Inferior parietal cortex (tissue), 1 donor: ENCODE data around the gene SLIT3.

Experiments used
- DNase-seq: peaks from one replicate; pipeline ENCODE4 v3.0.0-alpha.2; 2016; ENCODE audit errors: extremely low spot score

SLIT3 gene

DNA sequence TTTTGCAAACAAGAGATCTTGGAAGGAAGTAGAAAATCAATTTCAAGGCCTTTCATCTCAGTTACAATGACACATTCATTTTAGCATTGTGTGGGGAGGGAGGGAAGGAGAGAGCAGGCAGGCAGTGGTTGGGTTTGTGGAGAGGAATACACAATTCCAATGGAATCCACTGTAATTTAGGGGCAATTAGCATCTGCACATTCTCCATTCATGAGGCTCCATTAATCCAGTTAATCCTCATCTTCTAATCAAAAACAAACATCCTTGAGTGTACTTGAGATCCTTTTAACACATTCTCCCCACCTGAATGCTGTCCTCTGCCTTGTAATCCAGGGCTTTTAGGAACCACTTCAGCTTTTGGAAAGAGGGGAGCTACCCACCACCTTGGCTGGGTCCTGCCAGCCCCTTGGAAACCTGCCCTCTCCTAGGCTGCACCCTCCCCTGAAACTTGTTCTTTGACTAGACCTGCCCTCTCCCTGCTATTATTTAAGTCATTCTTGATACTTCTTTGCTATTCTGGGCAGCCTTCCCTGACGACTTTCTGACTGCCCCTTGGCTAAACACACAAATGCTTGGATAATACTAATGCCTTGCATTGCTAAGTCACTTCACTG lies 271.2 kb downstream of the SLIT3 start:
- peak; percentile 18 for DNase-seq

GRCh38 chr5:169029037-169029436 lies 271.9 kb downstream of the SLIT3 start:
- no peak for DNase-seq

DNA sequence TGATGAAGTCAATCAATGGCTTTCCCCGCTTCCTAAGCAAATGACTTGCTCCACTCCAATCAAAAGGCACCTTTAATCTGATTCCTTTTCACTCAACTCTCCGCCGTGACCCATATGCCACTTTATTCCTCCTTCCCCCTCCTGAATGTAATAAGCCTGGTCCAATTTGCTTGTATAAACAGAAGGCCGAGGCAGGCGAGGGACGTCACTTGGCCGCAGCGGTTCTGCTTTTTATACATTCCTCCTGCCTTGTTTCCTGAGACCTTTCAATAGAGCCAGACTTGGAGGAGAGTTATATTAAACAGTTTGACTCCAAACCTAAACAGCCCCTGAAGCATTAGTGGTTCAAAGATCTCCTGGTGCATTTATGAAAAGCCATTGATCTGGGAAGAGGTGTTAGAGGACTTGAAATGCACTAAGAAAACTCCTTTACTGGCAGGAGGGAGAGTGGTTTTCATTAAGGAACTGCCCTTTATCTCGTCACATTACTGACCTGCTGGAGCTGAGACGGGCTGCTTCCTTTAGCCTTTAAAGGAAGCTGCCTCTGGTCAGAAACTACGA lies 273.4 kb downstream of the SLIT3 start:
- DNase-seq = no peak

DNA sequence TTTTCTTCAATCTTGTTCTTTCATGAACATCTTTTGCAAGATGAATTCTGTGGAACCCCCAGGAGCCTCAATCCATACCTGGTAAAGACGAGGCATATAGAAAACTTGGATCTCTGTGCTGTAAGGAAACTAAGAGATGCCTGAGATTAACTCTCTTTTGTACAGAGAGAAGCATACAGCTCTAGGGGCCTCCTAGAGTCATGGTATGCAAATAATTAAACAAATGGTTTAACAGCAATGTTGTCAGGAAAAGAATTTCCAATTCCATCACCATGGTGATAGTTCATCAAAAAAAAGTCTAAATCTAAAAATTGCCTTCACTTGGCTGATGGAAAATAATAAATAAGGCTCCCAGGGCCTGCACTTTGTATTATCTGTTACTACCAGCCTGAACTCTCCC lies 275.4 kb downstream of the SLIT3 start:
- DNase-seq = no peak

DNA sequence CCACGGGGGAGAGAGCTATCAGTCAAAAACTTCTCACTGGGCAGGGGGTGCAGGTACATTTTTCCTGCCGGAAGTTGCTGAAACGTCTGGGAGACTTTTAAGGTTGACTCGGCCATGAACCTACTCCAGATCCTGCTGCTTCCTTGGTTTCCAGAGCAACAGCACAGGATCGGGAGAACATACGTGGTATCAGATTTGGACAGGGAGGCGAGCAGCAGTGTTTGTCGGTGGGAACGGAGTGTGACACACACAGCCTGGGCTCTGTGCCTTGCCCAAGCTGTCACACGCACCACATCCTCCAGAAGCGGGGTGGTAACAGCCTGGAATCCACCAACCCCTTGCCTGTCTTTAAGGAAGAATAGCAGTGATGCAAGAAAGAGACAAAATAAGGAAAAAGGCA lies 276.5 kb downstream of the SLIT3 start:
- DNase-seq = peak; percentile 30

GRCh38 chr5:169022718-169023117 lies 278.2 kb downstream of the SLIT3 start:
- no peak for DNase-seq

- DNase-seq = no peak
These were observed 280.8 kb downstream of the SLIT3 start for GRCh38 chr5:169020102-169020501.

- no peak for DNase-seq
These were observed 282.0 kb downstream of the SLIT3 start for GRCh38 chr5:169018925-169019324.

DNA sequence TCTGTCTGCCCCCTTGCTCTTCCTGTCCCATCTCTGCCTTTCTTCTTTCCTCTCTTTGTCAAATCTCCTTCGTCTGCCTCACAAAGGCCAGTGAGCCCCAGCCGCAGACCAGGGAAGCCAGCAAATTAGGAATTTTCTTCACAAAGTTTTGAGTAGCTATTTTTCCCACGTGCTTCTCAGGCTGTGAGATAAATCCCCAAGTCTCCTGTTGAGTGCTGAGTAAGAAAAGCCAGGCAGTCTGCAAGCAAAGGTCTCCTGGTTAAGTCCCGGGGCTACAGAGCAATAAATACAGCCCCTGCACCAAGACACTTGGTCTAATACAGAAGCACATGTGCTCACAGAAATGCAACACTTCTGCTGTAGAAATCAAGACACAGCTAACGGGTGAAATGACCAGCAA lies 284.9 kb downstream of the SLIT3 start:
- no peak for DNase-seq

GRCh38 chr5:169013846-169014245 lies 287.1 kb downstream of the SLIT3 start:
- DNase-seq = no peak

DNA sequence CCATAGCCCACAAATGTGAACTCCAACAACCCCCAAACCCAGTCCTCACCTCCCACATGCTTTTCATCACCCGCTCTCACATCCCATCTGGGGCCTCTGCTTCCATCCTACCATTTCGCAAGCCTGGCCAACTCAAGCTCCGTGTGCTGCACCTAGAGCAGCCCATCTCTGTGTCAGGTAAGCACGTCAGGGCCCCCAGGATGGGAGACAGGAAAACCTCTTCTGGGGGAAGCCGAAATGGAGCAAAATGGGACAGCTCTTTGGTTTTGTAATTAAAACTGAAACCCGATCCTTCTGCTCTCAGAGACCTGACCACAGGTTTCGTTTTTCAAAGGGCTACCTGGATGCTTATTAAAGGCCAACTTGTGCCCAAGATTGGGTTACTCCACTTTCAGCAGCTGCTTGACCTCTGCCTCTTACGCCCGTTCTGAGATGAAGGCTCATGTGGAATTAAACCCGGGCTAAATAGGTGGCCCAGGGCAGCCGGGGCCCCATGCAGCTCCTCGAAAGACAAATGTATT lies 287.7 kb downstream of the SLIT3 start:
- no peak for DNase-seq

DNA sequence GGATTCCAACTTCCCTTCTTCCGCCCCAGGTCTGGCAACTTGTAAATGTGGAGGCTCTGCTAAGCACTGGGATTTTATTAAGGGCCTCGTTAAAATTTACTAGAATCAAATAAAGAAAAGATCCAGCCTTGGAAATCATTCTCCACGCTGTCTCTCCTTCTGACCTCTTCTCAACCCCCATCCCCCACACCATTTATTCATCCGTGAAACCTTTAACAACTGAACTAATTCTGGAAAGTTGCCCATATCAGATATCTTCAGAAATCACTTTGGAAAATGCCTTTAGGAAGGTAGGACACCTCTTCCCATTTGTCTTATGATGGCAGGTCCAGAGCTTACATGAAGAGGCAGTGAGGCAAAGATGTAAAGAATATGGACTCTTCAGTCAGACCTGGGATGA lies 288.5 kb downstream of the SLIT3 start:
- DNase-seq = no peak

DNA sequence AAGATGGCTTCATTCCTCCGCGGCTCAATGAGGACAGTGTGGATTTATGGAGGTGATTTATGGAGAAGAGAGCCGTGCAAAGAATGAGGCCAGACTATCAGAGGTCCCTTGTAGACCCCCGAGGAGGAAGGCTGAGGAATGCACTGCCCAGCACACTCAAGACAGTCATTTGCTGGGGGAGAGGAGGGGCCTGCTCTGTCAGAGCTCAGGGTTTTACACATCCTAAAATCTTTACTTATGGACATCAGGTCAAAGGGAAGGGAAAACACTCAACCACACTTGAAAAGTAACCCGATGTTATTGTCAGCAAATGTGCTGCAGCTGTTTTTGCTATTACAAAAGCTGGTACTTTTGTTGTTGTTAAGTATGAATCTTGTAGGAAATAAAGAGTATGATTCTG lies 289.5 kb downstream of the SLIT3 start:
- no peak for DNase-seq

- DNase-seq = no peak
These were observed 289.9 kb downstream of the SLIT3 start for GRCh38 chr5:169011009-169011408.

DNA sequence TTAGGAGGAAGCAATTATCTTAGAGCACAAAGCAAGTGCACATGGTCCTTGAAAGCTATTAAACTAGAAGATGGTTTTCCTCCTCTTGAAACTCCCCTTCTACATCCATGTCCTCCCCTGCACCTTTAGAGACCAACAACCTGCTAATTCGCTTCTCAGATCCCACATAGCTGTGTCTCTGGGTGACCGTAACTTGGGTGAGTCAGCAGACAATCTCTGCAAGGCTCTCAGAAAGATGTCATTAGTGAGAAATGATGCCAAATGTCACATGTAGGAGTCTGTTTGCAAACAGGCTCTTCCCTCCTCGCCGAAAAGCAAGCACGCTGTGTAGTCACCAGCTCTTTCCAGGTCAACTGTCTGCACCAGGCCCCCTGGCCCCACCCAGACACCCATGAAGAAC lies 291.8 kb downstream of the SLIT3 start:
- no peak for DNase-seq

GRCh38 chr5:169006842-169007790 lies 293.8 kb downstream of the SLIT3 start:
- no peak for DNase-seq

DNA sequence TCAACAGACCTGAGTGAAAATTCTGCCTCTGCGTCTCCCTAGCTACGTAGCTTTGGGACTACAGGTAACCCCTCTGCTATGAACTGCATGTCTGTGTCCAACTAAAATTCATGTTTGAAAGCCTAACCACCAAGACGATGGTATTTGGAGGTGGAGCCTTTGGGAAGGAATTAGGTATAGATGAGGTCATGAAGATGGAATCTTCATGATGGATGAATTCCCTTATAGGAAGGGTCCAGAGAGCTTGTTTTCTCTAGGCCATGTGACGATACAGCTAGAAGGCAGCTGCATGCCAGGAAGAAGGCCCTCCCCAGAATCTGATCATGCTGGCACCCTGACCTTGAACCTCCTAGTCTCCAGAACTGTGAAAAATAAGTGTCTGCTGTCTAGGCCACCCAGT lies 296.4 kb downstream of the SLIT3 start:
- no peak for DNase-seq

DNA sequence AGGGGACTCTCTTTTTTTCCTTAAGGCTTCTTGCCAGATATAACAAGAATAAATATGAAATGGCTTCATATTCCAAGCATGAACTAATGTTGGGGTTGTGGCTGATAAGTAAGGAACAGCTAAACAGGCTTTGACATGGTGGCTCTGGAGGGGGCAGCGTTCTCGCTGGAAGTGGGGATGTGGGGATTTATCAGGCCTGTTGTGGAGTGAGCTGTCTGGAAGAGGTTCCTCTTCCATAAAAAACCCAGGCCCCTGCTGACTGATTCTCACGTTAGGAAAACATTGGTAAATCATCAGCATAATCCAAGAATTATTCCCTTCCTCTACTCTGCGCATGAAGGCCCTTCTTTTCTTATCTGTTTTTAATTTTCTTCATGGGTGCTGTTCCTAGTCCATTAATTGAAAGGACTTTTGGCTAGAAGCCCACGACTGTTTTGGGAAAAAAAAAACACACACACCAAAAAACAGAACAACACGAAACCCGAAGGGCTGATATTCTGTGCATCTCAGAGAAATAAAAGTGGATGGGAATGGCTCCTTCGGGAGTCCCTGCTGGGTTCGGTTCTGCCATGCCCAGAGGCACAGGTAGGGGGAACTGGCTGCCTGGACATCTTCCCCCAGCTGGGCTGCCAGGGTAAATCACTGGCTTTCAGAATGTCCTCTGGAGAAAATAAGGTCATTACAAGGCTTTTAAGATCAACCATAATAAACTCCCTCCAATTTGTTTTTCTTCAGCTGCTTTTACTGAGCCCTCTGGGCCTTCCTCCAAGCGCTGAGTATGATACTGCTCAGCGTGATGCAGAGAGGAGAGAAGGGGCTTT lies 297.0 kb downstream of the SLIT3 start:
- no peak for DNase-seq

DNA sequence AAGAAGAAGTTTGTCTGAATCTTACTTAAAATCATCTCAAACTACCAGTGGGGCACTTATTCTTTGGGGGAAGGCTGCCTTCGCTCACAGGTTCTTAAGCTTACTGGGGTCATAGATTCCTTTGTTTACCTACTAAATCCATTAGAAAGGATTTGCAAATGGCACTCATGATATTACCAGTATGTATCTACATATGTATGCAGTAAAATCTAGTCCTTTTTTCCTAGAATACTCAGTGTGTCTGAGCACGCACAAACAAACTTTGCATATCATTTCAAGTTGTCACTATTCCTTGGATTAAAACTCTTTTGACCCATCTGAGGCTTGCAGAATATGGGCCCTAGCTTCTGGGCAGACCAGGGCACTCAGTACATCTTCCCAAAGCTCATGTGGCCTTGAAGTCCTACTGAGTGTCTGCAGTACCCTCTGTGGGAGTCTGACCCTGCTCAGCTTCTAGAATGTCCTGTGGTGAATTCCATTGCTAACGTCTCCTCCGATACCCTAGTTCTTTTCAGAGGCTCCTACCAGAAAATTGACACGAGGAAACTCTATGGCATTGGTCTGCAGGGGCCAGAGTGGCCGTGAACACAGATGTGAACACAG lies 297.9 kb downstream of the SLIT3 start:
- DNase-seq = no peak

DNA sequence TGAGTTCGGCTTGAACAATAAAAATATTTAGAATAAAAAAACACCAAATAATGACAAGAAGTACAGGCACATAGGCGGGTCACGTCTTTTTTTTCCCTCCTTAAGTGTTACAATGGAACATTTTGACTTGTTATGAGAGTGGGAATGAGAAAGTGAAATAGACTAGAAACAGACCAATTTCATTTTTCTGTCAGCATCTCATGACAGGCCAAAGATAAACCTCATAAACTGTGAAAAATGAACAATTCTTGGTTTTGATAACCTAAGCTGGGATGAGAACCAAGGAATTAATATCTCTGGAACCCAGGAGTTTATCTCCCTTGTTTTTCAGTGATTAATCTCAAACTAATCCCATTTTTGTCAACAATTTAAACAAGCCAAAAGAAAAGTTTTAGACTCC lies 299.5 kb downstream of the SLIT3 start:
- DNase-seq = no peak

- peak; percentile 35 for DNase-seq
These were observed 305.9 kb downstream of the SLIT3 start for GRCh38 chr5:168995024-168995423.
